Breast epithelium (tissue), 3 donors: Measurements from ENCODE around the gene SPTB.

Source experiments
- POLR2A ChIP-seq: fragments of 450-650 bp; IDR thresholded peaks from one replicate; pipeline ENCODE4 v1.6.1; 2016; ENCODE audit warnings: antibody characterized with exemption, mild to moderate bottlenecking, moderate library complexity
- POLR2AphosphoS5 ChIP-seq, 3 donors: sonication (generic); formaldehyde crosslinking; IDR thresholded peaks; one replicate each; pipeline ENCODE4 v1.6.1; 2017; ENCODE audit warnings: antibody characterized with exemption in 3 of 3
- TF ChIP-seq, protein P1 (sequence below), 3 donors: fragments of 450-650 bp; IDR thresholded peaks; one replicate each; pipeline ENCODE4 v1.5.1; 2016 to 2017; ENCODE audit warnings: antibody characterized with exemption in 3 of 3, mild to moderate bottlenecking in 3 of 3, moderate library complexity in 3 of 3

DNA sequence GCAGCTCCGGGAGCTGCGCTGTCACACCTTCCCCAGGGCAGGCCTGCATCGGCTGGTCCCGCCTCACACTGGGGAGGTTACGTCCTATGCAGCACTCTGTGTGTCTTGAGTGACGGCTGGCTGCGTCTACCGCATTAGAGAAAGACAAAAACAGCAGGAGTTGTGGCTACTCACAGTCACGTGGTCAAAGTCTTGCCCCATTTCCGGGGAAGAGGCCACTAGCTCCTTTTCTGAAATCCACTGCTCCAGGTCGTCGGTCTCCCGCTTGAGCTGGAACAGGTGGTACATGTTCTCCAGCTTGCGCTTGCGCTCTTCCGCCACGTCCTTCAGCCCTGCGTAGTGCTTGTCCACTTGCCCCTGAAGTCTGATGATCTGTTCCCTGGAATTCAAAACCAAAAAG, 106.7 kb downstream of the SPTB start:
- TF ChIP-seq, protein P1, sequence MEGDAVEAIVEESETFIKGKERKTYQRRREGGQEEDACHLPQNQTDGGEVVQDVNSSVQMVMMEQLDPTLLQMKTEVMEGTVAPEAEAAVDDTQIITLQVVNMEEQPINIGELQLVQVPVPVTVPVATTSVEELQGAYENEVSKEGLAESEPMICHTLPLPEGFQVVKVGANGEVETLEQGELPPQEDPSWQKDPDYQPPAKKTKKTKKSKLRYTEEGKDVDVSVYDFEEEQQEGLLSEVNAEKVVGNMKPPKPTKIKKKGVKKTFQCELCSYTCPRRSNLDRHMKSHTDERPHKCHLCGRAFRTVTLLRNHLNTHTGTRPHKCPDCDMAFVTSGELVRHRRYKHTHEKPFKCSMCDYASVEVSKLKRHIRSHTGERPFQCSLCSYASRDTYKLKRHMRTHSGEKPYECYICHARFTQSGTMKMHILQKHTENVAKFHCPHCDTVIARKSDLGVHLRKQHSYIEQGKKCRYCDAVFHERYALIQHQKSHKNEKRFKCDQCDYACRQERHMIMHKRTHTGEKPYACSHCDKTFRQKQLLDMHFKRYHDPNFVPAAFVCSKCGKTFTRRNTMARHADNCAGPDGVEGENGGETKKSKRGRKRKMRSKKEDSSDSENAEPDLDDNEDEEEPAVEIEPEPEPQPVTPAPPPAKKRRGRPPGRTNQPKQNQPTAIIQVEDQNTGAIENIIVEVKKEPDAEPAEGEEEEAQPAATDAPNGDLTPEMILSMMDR (IDR thresholded peaks at IDR 0.05), result no peak
- TF ChIP-seq POLR2A (no peak), POLR2AphosphoS5 (IDR thresholded peaks at IDR 0.05) (no peak)
